Measurements from ENCODE around the gene RRN3.
"Not testable (repeated sequence)": the region's sequence is repeated elsewhere in the genome, so short reads cannot be mapped to it uniquely, and the experiment has no call there.

Gene RRN3

DNA sequence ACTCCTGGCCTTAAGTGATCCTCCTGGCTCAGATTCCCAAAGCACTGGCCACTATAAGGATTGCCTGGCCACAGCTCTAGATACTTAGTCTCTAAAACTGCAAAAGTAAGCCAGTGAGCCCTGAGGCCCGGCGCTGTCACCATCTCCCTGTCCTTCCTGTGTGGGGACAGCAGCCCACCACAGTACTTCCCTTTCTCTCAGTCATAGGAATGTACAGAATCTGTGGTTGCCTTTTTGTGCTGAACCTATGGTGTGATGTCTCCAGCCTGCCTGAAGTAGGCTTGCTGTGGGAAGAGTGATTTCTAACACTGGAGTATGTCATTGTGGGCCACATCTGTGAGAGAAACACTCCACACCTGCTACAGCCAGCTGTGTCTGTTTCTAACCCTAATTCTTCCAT, 62.9 kb downstream of the RRN3 start:
- Histone ChIP-seq H3K4me3 (ENCODE audit: low read depth in 1 of 2, low read length in 2 of 2) (no peak overlapping the region), H3K36me3 (ENCODE audit: insufficient read depth, low read length) (peaks cover 73% of the 10 kb centered on the region), H4K20me1 (ENCODE audit: insufficient read depth, low read length) (peaks cover 16% of the 10 kb centered on the region), H2AFZ (ENCODE audit: low read depth, low read length) (no peak overlapping the region), H3K4me1 (ENCODE audit: insufficient read depth, low read length) (no peaks in the 10 kb centered on the region), H3K27me3 (ENCODE audit: insufficient read depth, low read length, poor library complexity) (no peaks in the 10 kb centered on the region), H3K9ac (ENCODE audit: low read depth, low read length) (no peak overlapping the region), H3K4me2 (ENCODE audit: insufficient read depth, low read length) (no peak overlapping the region), H3K9me3 (ENCODE audit: insufficient read depth, low read length, severe bottlenecking) (no peaks in the 10 kb centered on the region), H3K79me2 (ENCODE audit: insufficient read depth, low read length) (peaks cover 18% of the 10 kb centered on the region), H3K27ac (ENCODE audit: low read length) (no peak overlapping the region)
- no peak for DNase-seq
- TF ChIP-seq EZH2 (IDR thresholded peaks at IDR 0.05; ENCODE audit: borderline replicate concordance, low read depth, low read length, severe bottlenecking): no peak
- TF ChIP-seq, protein P1, sequence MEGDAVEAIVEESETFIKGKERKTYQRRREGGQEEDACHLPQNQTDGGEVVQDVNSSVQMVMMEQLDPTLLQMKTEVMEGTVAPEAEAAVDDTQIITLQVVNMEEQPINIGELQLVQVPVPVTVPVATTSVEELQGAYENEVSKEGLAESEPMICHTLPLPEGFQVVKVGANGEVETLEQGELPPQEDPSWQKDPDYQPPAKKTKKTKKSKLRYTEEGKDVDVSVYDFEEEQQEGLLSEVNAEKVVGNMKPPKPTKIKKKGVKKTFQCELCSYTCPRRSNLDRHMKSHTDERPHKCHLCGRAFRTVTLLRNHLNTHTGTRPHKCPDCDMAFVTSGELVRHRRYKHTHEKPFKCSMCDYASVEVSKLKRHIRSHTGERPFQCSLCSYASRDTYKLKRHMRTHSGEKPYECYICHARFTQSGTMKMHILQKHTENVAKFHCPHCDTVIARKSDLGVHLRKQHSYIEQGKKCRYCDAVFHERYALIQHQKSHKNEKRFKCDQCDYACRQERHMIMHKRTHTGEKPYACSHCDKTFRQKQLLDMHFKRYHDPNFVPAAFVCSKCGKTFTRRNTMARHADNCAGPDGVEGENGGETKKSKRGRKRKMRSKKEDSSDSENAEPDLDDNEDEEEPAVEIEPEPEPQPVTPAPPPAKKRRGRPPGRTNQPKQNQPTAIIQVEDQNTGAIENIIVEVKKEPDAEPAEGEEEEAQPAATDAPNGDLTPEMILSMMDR (IDR thresholded peaks at IDR 0.05; ENCODE audit: borderline replicate concordance, extremely low read depth, low read length, poor library complexity, severe bottlenecking): no peak
- ATAC-seq (ENCODE audit: insufficient read depth, low read depth): peak; percentile 69

DNA sequence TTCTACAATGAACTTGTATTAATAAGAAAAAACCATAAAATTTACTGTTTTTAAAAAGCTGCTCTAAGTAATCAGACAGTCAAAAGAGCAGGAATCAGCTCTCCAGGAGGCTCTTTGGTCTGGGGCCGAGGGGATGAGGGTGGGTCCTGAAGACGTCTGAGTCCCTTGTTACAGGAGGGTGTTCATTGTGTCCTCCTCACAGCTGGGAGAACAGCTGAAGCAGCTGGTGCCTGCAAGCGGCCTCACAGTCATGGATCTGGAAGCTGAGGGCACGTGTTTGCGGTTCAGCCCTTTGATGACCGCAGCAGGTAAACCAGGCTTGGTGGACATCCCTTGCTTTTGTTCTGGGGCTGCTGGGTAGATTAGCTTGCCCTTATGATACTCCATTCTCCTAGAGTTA, 64.3 kb downstream of the RRN3 start:
- H3K9me3 ChIP-seq (ENCODE audit: insufficient read depth, low read length, severe bottlenecking); H3K27ac ChIP-seq (ENCODE audit: low read length); H3K4me3 ChIP-seq (ENCODE audit: low read depth in 1 of 2, low read length in 2 of 2); DNase-seq; H3K27me3 ChIP-seq (ENCODE audit: insufficient read depth, low read length, poor library complexity); H3K9ac ChIP-seq (ENCODE audit: low read depth, low read length); ATAC-seq (ENCODE audit: insufficient read depth, low read depth); H2AFZ ChIP-seq (ENCODE audit: low read depth, low read length); H3K4me1 ChIP-seq (ENCODE audit: insufficient read depth, low read length); H3K4me2 ChIP-seq (ENCODE audit: insufficient read depth, low read length): not testable (repeated sequence)
- H4K20me1 ChIP-seq (ENCODE audit: insufficient read depth, low read length): peaks cover 23% of the 10 kb centered on the region
- peaks cover 22% of the 10 kb centered on the region for H3K79me2 ChIP-seq (ENCODE audit: insufficient read depth, low read length)
- peaks cover 65% of the 10 kb centered on the region for H3K36me3 ChIP-seq (ENCODE audit: insufficient read depth, low read length)

DNA sequence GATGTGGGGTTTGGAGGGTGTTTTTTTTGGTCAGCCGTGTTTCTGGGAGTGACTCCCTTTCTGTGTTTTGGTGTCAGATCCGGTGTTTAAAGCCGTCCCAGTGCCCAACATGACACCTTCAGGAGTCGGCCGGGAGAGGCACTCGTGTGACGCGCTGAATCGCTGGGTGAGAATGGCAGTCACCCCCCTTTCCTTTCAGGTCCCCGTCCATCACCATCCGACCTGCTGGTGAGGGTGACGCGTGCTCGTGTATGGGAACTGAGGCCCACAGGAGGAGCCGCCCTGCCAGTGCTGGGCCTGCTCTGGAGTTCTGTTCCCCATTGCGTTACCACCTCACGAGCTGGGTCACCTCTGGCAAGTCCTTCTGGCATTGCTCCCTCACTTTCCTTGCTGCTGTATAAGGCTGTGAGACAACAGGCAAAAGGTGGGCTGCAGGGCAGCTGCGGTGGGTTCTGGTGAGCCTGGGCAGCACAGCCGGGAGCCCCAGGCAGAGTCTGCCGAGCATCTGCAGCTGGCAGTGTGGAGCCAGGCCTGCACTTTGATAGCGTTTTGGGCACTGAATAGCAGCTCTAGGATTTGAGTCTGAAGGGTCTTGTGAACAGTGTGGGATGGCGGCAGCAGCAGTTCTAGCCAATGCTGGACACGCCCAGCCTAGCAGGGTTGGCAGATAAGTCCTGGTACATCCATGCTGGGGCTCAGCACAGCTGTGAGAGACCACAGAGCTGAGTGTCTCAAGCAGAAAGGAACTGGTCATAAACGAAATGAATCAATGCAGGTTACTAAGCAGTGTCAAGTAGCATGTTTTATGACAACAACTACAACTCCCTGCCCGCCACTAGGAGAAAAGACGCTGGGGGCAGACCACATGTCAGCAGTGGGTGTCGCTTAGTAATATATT, 65.0 kb downstream of the RRN3 start:
- not testable (repeated sequence) for H2AFZ ChIP-seq (ENCODE audit: low read depth, low read length); H3K27ac ChIP-seq (ENCODE audit: low read length); H3K9me3 ChIP-seq (ENCODE audit: insufficient read depth, low read length, severe bottlenecking); H3K9ac ChIP-seq (ENCODE audit: low read depth, low read length); ATAC-seq (ENCODE audit: insufficient read depth, low read depth); H3K27me3 ChIP-seq (ENCODE audit: insufficient read depth, low read length, poor library complexity); H3K4me3 ChIP-seq (ENCODE audit: low read depth in 1 of 2, low read length in 2 of 2); H3K4me2 ChIP-seq (ENCODE audit: insufficient read depth, low read length); DNase-seq; H3K4me1 ChIP-seq (ENCODE audit: insufficient read depth, low read length)
- peaks cover 60% of the 10 kb centered on the region for H3K36me3 ChIP-seq (ENCODE audit: insufficient read depth, low read length)
- peaks cover 22% of the 10 kb centered on the region for H3K79me2 ChIP-seq (ENCODE audit: insufficient read depth, low read length)
- H4K20me1 ChIP-seq (ENCODE audit: insufficient read depth, low read length): peaks cover 24% of the 10 kb centered on the region

DNA sequence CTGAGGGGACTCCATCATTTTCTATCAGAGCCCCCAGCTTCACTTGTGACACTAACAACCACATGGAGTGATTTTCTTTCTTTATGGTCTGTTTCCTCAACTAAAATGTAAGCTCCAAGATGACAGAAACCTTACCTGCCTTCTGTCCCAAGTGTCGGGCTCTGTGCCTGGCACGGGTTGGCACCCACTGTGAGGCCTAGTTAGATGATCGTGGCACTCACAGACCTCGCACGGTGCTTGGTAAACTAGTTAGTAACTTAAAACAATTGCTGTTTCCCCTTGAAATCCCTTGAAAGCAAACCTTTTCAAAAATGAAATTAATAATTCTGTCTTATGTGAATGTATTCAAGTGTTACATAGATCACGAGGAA, 65.7 kb downstream of the RRN3 start:
- H3K79me2 ChIP-seq (ENCODE audit: insufficient read depth, low read length): peaks cover 22% of the 10 kb centered on the region
- H3K27me3 ChIP-seq (ENCODE audit: insufficient read depth, low read length, poor library complexity); H3K4me2 ChIP-seq (ENCODE audit: insufficient read depth, low read length); H3K4me3 ChIP-seq (ENCODE audit: low read depth in 1 of 2, low read length in 2 of 2); H3K9me3 ChIP-seq (ENCODE audit: insufficient read depth, low read length, severe bottlenecking); H3K9ac ChIP-seq (ENCODE audit: low read depth, low read length); H3K4me1 ChIP-seq (ENCODE audit: insufficient read depth, low read length); ATAC-seq (ENCODE audit: insufficient read depth, low read depth); H2AFZ ChIP-seq (ENCODE audit: low read depth, low read length); DNase-seq; H3K27ac ChIP-seq (ENCODE audit: low read length): not testable (repeated sequence)
- H4K20me1 ChIP-seq (ENCODE audit: insufficient read depth, low read length): peaks cover 31% of the 10 kb centered on the region
- H3K36me3 ChIP-seq (ENCODE audit: insufficient read depth, low read length): peaks cover 60% of the 10 kb centered on the region

DNA sequence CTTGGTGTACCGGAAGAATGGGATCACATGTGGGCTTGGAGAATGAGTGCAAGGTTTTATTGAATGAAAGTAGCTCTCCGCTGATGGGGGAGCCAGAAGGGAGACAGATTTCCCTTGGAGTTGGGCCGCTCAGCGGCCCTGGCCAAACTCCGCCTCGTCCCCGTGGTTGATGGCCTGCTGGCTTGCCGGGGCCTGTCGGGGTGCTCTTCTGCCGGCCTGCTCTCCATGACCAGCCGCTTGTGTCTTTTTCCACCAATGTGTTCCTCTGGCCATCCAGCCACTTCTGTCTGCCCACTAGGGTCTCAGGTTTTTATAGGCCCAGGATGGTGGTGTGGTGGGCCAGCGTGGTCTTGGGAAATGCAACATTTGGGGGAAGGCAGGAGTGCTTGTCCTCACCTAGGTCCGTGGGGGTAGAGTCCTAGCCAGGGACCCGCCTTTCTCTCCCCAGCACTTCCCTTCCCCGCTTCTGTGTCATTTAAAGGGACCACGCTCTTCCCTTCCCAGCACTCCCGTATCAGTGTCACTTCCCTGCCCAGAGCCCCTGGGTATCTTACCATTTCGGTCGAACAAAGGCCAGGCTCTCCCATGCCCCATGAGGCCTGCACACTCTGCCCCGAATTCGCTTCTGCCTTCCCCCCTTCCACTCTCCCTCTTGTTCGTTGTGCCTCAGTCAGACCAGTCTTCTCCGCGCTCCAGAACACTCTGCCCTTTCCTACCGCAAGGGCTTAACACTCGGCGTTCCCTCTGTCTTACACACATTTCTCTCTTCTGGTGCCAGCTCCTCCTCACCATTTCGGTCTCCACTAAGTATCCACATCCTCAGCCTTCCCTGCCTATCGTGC, 66.3 kb downstream of the RRN3 start:
- not testable (repeated sequence) for H3K27me3 ChIP-seq (ENCODE audit: insufficient read depth, low read length, poor library complexity); H3K4me3 ChIP-seq (ENCODE audit: low read depth in 1 of 2, low read length in 2 of 2); H3K4me1 ChIP-seq (ENCODE audit: insufficient read depth, low read length); H3K9ac ChIP-seq (ENCODE audit: low read depth, low read length); H2AFZ ChIP-seq (ENCODE audit: low read depth, low read length); ATAC-seq (ENCODE audit: insufficient read depth, low read depth); H3K27ac ChIP-seq (ENCODE audit: low read length); H3K9me3 ChIP-seq (ENCODE audit: insufficient read depth, low read length, severe bottlenecking); DNase-seq; H3K4me2 ChIP-seq (ENCODE audit: insufficient read depth, low read length)
- H3K36me3 ChIP-seq (ENCODE audit: insufficient read depth, low read length): peaks cover 60% of the 10 kb centered on the region
- peaks cover 22% of the 10 kb centered on the region for H3K79me2 ChIP-seq (ENCODE audit: insufficient read depth, low read length)
- H4K20me1 ChIP-seq (ENCODE audit: insufficient read depth, low read length): peaks cover 31% of the 10 kb centered on the region

DNA sequence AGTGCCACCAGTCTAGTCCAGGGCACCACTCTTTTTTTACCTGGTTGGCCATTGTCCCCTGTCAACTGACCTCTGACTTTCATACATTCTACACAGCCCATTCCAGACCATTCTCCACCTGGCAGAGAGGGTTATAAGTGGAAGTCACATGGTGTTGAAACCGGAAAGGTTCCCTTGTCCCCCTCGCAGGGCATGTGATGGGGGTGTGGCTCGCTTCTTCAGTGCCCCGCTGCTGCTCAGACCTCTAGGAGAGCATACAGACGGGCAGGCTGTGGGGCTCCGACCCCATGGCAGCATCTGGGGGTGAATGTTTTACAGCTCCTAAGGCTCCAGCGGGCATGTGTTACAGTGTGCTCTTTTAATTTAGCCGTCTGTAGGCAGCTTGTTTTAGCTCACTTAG, 67.0 kb downstream of the RRN3 start:
- not testable (repeated sequence) for H3K4me3 ChIP-seq (ENCODE audit: low read depth in 1 of 2, low read length in 2 of 2); ATAC-seq (ENCODE audit: insufficient read depth, low read depth); H3K9me3 ChIP-seq (ENCODE audit: insufficient read depth, low read length, severe bottlenecking); H3K27ac ChIP-seq (ENCODE audit: low read length); H3K27me3 ChIP-seq (ENCODE audit: insufficient read depth, low read length, poor library complexity); H2AFZ ChIP-seq (ENCODE audit: low read depth, low read length); H3K4me2 ChIP-seq (ENCODE audit: insufficient read depth, low read length); H3K4me1 ChIP-seq (ENCODE audit: insufficient read depth, low read length); DNase-seq; H3K9ac ChIP-seq (ENCODE audit: low read depth, low read length)
- Histone ChIP-seq H4K20me1 (ENCODE audit: insufficient read depth, low read length) (peaks cover 35% of the 10 kb centered on the region), H3K79me2 (ENCODE audit: insufficient read depth, low read length) (peaks cover 22% of the 10 kb centered on the region), H3K36me3 (ENCODE audit: insufficient read depth, low read length) (peaks cover 61% of the 10 kb centered on the region)
